NCI-H1417 treated with DMSO at 0.1 percent for 48 hours (cell line): ENCODE results near the gene CDK9.
"Not testable (repeated sequence)": the region's sequence is repeated elsewhere in the genome, so short reads cannot be mapped to it uniquely, and the experiment has no call there.

Experiments used
- DNase-seq: peaks from one replicate; lab custom pipeline; 2025; lab: John Stamatoyannopoulos, UW

CDK9 gene

DNA sequence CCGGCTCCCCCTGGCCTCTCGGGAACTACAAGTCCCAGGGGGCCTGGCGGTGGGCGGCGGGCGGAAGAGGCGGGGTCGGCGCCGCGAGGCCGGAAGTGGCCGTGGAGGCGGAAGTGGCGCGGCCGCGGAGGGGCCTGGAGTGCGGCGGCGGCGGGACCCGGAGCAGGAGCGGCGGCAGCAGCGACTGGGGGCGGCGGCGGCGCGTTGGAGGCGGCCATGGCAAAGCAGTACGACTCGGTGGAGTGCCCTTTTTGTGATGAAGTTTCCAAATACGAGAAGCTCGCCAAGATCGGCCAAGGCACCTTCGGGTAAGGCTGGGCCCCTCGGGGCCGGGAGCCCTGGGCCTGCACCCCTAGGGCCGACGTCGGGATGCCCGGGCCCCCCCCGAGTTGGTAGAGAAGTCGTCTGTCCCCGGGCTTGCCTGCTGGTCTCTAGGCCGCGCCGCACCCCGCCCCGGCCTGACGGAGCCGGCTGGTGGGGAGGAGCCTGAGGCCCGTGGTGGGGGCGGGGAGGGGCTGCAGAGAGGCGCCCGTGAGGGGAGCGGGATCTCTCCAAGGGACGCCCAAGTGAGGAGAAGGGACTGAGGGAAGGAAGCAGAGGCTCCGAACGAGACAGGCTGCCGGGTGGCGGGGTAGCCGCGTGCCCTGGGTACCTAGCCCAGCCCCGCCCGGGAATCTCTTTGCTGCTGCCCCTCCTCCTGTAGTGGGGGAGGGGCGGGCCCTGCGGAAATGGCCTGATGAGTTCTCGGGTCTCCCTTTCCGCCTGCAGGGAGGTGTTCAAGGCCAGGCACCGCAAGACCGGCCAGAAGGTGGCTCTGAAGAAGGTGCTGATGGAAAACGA, at the start of gene CDK9:
TSS of gene CDK9 (plus strand) at position 102 of the 840 bp plus-strand sequence. CDS start at position 217, 115 bp downstream.
- peak; percentile 59 for DNase-seq

DNA sequence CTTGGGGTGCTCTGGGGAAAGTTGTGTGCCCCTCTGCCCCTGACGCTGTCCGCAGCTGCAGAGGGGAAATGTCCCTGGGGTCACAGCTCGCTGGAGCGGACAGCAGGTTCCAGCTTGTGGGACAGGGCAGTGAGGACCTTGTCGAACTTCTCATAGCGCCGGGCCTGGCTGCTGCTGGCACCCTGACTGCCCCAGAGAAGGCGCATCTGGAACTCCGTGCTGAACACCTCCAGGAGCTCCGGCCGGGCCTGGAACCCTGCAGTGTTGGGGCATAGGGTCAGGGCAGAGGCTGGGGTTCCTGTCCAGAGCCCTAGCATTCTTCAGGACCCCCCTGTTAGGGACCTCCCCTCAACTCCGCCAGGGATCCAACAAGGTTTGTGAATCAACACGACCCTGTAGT, 47.2 kb upstream of the CDK9 start:
- DNase-seq = no peak

DNA sequence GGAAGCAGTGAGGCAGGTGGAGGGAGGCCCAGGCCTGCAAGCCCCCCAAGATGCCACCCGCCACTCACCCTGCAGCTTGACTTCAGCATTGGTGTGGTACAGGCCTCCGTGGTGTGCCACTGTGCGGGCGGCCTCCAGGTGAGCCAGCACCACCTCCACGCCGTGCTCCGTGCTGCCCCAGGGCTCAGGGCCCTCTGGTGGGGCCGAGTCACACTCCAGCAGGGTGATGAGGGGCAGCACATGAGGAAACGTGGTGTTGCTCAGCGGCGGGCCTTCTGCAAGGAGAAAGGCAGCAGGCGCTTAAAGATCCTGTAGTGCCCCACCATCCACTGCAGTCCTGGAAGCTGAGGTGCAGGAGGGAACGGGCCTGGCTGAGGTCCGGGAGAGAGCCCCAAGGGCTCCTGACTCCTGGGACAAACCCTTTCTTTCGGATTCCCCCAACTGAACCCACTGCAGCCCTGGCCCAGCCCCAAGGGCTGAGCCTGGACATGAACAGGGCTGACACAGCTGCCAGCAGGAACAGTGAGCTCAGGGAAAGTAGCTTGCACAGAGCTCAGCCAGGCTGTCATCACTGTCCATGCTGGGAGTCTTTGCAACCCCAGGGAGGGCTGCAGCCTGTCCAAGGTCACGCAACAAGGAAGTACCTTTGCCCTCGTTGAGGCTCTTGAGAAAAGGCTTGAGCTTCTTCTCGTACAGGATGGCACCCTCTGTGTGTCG, 46.1 kb upstream of the CDK9 start:
- DNase-seq = no peak

DNA sequence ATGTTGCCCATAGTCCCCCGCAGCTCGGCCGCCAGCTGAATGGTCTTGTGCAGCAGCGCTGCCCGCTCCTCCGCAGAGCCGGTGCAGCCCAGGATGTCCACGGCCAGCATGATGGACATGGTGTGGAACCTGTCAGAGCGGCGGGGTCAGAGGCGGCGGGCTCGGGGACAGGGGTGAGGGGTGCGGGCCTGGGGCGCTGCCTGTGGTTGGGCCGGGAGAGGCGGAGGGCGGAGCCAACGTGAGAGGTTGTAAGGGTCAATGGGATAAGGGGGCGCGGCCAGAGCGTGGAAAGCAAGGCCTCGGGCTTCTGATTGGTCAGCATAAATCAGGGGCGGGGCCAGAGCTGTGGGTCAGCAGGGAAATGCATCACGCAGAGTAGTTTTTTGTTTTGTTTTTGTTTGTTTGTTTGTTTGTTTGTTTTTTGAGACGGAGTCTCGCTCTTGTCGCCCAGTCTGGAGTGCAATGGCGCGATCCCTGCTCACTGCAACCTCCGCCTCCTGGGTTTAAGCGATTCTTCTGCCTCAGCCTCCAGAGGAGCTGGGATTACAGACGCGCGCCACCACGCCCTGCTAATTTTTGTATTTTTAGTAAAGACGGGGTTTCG, 43.9 kb upstream of the CDK9 start:
- DNase-seq = no peak

DNA sequence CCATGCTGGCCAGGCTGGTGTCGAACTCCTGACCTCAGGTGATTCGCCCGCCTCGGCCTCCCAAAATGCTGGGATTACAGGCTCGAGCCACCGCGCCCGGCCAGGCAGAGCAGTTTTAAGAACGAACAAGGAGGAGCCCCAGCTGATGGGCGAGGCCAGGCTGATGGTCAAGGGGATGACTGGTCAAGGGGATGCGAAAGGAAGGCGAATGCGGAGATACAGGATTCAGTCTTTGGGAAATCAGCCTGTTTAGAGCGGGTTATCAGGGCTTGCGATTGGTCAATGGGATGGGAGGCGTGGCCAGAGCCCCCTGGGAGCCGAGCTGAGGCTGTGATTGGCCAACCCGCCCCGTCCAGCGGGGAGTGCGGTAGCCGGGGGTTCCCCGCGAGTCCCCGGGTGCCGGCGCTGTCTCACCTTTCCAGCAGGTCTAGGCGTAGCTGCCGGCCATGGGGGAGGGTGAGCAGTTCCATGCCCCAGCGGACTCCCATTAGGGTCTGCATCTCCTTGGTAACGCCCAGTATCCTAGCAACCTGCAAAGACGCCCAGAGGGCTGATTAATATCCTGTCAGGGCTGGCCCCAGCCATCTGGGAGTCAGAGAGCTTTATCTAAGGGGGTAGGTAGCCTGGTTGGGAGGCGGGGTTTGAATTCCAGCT, 43.3 kb upstream of the CDK9 start:
- no peak for DNase-seq

DNA sequence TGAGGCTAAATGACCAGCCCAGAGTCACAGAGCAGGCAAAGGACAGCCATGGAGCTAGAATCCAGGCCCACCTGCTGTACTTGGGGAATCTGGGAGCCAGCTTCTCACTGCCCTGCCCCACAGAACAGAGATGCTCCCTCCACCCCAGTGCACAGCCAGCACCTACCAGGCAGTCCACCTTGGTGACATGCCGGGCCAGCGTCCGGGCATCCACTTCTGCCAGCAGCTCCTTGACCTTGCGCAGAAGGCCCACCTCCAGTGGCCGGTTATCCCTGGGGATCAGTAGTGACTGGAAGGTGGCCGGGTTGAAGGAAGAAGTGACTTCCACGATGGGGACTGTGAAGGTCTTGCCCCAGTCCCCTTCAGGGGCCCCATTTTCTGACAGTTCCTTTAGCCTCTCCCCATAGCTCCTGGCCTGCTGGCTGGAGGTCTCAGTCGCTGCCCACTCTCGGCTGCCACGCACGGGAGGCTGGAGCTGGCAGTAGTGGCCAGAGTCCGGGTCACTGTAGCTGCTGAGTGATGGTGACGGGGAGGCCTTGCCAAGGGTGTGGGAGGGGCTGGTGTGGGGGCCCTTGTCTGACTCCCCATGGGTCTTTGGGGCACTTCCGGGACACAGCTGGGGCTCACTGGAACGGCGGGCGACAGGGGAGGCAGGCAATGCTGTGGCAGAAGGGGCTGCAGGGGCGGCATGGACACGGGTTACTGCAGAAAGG, 41.3 kb upstream of the CDK9 start:
- no peak for DNase-seq

DNA sequence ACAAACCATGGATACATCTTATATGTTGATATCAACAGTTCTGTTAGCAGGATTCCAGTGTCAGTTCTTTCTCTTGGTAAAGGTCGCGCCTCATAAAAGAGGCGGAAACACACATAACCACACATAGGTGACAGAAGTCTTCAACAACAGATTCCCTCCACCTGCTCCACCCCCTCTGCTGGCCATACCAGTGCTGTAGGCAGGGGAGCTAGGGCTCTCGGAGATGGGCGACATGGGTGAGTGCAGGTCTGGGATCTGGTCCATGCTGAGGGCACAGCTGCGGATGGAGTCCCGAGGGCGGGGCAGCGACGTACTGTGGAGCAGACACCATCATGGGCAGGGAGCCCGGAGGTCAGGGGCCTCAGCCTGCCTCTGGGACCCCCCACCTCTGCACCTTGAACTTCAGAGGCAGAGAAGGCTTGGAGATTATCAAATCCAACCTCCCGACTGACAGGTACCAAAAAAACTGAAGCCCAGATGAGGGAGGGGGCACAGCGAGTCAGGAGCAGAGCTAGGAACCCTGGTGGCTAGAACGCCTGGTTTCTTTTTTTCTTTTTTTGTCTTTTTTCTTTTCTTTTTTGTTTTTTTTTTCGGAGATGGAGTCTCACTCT, 38.8 kb upstream of the CDK9 start:
- no peak for DNase-seq

DNA sequence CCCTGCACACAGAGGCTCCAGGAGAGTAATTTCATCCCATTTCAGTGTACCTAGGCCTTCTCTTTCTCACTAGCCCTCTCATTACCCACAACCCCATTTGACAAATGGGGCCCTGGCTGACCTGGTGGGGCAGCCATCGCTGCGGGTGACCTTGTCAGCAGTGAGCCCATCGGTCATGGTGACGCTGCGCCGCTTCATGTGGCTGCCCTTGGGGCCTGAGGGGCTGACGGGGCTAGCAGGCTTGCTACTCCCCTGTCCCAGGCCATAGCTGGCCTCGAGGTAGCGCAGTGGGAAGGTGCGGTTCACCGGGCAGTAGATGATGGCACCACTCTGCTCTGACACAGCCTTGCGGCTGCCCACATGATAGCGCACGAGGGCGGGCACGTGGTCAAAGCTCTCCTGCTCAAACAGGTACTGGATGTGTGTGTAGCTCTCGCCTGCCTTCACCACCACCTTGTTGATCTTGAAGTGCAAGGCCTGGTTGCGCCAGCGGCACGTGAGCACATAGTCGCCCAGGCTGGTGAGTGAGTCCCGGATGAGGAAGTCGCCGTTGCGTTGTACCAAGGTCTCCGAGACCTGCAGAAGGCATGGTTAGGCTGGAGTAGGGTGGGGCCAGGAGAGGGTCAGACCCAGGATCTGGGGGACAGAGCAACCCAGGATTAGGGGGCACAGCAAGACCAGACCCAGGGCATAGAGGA, 36.6 kb upstream of the CDK9 start:
- DNase-seq = no peak

DNA sequence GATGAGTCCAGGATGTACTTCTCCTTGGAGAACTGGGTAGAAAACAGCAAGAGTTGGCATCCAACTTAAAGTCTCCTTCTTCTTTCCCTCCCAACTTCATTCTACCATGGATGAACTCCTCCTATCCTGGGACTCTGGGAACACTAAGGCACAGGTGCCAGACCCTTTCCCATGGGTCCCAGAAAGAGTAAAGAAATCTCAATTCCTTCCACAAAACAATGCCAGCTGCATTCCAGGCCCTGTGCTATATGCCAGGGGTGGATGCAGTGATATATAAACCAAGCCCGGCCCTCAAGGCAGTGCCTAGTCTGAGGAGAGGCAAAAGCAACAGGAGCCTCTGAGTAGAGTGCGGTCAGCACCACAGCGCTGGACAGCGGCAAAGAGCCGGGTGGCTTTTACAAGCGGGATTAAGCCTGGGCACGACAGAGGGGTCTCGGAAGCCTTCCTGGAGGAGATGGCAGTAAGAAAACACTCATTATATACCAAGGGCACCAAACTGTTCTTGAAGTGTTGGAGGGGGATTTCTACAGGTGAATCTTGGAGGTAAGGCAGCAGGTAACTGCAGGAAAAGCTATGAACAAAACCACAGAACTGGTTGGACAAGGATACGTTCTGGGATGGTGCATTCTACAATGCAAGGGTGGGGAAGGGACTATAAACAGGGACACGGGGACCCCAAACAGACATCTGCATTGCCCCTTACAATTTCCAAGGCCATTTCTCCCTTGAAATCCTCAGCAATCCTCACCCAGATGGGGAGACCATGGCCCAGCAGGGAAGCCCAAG, 34.4 kb upstream of the CDK9 start:
- DNase-seq = no peak

DNA sequence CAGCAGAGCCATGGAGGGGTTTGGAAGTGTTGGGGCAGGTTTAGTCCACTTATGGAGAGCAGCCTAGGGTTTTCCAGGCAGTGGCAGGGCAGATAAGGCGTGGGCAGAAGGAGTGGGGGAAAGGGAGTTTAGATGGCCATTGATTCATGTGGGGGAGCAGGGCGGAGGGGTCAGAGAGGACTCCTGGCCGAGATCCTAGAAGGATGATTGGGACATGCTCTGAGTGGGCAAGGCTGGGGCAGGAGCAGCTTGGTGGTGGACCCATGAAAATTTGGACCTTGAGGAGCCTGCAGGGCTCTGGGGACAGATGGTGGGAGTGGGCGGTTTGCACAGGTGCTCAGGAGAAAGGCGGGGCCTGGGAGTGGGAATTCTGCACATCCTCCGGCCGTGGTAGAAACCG, 32.7 kb upstream of the CDK9 start:
- DNase-seq = no peak

DNA sequence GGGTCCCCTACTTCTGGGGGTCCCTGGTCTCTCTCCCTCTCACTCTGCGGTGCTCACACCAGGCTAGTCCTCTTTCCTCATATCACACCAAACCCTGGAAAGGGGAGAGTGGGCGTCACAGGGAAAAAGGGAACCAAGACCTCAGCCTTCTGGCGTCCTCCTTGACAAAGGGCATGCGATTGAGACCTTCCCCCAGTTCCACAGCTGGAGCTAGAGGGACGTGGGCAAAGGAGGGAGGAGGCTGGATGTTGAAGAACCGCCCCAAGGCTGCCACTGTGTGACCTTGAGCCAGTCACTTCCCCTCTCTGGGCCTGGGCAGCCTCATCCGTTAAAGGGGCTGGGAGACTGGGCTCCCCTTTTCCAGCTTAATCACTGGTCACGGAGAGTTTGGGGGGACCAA, 32.2 kb upstream of the CDK9 start:
- DNase-seq = no peak

DNA sequence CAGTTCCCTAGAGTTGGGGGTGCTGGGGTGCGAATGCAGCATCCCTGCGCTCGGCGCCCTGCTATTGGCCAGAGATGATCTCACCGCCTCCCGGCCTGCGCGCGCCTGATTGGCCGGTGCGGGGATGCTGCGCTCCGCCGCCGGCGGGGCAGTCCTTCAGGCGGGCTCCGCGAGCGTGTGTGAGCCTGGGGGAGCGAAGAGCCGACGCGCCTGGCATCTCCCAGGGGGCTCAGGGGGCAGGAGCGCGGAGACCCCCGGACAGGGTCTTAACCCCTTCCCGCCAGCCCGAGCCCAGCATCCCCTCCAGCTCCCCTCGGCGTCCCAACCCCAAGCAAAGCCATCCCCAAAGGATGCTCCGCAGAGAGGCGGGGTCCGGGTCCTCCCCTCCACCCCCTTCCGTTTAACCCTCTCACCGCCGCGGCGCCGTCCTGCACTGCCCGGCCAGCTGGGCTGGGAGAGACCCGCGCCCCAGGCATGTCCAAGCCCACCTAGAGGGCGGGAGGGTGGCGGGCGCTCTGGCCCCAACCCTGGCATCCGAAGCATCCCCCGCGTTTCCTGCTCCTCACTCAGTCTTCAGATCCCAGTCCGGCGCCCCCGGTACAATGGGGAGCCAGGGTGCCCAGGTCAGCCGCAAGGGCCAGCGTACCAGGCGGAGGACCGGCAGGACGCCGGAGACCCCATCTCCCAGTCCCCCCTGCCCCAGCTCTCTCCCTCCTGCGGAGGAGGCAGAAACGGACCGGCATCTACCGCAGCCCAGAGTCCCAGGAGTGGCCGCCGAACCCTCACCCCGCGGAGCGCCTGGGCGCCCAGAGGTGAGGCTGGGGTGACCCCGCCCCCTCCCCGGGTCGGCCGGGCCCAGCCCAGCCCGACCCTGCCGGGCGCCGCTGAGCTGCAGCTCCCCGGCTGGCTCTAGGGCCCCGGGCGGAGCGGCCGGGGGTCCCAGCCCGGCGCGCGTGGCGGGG, 31.5 kb upstream of the CDK9 start:
- no peak for DNase-seq

DNA sequence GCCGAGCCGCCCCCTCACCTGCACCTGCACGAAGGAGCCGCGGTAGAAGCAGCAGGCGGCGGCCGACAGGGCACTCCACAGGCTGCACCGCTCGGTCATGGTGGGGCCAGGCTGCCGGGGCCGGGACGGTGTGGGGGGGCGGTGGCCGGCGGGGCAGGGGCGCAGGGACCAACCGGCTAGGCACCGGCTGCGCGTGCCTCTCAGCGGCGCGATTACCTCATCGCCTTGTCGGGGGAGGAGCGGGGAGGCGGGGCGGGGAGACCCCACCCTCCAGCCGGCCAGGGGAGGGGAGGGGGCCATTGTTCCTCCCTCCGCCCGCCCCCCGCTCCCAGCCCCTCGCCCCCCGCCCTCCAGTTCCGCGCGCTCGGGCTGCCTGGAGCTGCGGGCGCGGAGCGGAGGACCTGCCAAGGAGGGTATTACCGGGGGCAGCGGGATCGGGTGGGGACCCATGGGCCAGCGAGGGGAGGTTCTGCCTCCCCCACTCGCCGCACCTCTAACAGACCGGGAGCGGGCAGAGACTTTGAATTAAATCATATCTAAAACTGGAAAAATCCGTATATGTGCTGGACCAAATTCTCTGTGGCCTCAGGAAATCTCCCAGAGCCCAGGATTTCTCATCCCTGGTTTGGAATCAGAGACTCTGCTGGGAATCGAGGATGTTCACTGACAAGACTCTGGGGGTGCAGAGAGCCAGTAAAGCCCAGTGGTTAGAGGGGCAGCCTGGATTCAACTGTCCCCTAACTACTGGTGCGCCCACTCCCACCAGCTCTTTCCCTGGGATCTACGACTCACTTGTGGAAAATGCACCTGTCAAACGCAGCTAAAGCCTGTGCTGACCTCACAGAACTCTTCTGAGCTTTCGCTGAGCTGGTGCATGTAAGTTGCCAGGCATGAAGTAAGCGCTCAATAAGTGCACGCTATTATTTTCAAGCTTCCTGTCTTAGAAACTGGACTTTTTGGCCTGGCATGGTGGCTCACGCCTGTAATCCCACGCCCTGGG, 30.5 kb upstream of the CDK9 start:
- no peak for DNase-seq

DNA sequence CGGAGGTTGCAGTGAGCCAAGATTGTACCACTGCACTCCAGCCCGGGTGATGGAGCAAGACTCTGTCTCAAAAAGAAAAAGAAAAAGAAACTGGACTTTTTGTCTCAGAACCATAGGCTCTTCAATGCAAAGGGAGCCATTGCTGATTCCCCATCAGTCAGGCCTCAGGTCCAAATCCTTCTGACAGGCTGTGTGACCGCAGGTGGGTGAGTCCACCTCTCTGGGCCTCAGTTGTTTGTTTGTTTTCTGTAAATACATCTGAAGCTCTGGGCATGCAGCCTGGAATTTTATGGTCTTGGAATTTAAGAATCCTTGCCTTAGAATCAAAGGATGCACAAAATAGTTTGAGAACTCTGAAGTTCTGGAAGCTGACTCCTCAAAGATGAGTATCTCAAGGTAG, 29.6 kb upstream of the CDK9 start:
- DNase-seq = no peak

DNA sequence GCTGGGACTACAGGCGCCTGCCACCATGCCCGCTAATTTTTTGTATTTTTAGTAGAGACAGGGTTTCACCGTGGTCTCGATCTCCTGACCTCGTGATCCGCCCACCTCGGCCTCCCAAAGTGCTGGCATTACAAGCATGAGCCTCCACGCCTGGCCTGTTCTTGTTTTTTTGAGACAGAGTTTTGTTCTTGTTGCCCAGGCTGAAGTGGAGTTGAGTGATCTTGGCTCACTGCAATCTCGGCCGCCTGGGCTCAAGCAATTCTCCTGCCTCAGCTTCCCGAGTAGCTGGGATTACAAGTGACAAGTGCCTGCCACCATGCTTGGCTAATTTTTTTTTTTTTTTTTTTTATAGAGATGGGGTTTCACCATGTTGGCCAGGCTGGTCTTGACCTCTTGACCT, 29.1 kb upstream of the CDK9 start:
- DNase-seq = not testable (repeated sequence)

DNA sequence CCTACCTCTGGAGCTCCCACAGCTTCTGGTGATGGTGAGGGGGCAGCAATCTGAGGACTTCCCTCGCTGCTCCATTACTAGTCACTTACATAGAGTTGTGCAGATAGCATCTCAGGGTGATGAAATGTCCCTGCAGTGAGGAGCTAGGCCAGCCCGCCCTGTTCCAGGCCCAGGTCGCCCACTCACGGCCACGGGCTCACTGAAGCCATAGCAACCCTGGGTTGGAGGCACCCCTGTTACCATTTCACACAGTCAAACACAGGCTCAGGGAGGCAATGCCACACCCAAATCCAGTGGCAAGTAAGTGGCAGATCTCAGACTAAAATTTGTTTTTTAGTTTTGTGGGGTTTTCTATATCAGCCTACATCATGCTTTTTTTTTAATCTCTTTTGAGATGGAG, 27.0 kb upstream of the CDK9 start:
- no peak for DNase-seq

DNA sequence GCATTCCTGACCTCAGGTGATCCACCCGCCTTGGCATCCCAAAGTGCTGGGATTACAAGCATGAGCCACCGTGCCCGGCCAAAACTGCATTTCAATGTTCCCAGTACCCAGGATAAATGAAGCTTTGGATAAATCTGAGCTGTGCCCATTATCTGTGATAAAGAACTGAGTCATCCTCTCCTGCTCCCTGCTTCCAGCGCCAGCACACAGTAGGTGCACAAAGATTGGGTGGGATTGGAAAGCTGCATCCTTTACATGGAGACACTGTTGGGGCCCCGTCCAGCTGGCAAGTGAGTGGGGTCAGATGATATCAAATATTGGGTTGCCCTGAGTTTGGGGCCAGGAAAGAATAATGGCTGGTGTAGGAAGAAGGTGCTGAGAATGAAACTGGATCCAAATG, 24.8 kb upstream of the CDK9 start:
- DNase-seq = no peak
